HL-60 (cell line): ENCODE measurements around the gene HNRNPA0.

Experiments used
- GABPA ChIP-seq: IDR thresholded peaks from 2 replicates; pipeline ENCODE4 v1.6.1; 2012; ENCODE audit warnings: low read depth
- POLR2AphosphoS5 ChIP-seq: IDR thresholded peaks from 2 replicates; pipeline ENCODE4 v1.6.1; 2012; ENCODE audit warnings: low read depth
- TF ChIP-seq, protein P1 (sequence below): IDR thresholded peaks from 2 replicates; pipeline ENCODE4 v1.6.1; 2012; ENCODE audit warnings: low read depth; ENCODE audit not compliant: insufficient replicate concordance
- TF ChIP-seq, protein P2 (sequence below): IDR thresholded peaks from one replicate; pipeline ENCODE4 v1.5.1; 2011; ENCODE audit warnings: low read length, control low read depth, inconsistent platforms; ENCODE audit not compliant: insufficient read depth

DNA sequence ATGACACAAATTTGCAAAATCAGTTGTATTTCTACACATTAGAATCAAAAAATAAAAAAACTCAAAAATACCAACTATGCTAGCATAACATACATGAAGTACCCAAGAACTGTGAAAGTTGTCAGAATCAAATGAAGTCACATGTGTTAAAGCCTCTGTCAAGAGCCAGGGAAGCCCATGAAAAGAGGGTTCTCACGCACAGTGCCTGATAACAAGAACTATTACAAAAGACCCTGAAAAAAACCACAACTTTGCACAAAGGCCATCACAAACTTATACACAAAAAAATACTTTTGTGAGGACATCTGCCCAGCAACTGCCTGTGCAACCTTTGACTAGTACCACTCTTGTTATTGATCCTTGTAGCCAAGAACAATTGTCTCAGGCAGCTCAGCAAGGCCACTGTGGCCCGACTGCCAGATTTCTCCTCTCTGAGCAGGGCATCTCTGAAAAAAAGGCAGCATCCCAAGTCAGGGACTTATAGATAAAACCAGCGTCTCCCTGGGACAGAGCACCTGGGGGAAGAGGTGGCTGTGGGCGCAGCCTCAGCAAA lies 28.9 kb upstream of the HNRNPA0 start:
- TF ChIP-seq, protein P1, sequence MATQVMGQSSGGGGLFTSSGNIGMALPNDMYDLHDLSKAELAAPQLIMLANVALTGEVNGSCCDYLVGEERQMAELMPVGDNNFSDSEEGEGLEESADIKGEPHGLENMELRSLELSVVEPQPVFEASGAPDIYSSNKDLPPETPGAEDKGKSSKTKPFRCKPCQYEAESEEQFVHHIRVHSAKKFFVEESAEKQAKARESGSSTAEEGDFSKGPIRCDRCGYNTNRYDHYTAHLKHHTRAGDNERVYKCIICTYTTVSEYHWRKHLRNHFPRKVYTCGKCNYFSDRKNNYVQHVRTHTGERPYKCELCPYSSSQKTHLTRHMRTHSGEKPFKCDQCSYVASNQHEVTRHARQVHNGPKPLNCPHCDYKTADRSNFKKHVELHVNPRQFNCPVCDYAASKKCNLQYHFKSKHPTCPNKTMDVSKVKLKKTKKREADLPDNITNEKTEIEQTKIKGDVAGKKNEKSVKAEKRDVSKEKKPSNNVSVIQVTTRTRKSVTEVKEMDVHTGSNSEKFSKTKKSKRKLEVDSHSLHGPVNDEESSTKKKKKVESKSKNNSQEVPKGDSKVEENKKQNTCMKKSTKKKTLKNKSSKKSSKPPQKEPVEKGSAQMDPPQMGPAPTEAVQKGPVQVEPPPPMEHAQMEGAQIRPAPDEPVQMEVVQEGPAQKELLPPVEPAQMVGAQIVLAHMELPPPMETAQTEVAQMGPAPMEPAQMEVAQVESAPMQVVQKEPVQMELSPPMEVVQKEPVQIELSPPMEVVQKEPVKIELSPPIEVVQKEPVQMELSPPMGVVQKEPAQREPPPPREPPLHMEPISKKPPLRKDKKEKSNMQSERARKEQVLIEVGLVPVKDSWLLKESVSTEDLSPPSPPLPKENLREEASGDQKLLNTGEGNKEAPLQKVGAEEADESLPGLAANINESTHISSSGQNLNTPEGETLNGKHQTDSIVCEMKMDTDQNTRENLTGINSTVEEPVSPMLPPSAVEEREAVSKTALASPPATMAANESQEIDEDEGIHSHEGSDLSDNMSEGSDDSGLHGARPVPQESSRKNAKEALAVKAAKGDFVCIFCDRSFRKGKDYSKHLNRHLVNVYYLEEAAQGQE, result no peak
- TF ChIP-seq, protein P2, sequence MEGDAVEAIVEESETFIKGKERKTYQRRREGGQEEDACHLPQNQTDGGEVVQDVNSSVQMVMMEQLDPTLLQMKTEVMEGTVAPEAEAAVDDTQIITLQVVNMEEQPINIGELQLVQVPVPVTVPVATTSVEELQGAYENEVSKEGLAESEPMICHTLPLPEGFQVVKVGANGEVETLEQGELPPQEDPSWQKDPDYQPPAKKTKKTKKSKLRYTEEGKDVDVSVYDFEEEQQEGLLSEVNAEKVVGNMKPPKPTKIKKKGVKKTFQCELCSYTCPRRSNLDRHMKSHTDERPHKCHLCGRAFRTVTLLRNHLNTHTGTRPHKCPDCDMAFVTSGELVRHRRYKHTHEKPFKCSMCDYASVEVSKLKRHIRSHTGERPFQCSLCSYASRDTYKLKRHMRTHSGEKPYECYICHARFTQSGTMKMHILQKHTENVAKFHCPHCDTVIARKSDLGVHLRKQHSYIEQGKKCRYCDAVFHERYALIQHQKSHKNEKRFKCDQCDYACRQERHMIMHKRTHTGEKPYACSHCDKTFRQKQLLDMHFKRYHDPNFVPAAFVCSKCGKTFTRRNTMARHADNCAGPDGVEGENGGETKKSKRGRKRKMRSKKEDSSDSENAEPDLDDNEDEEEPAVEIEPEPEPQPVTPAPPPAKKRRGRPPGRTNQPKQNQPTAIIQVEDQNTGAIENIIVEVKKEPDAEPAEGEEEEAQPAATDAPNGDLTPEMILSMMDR, result no peak
- no peak for TF ChIP-seq GABPA
- TF ChIP-seq POLR2AphosphoS5, result no peak
